Right ventricle myocardium inferior (tissue), 1 donor: ENCODE data around the gene PJA2. TPM values are rescaled to one million over a fixed set of nuclear protein-coding genes. Genes with fewer than 3 reads are reported as not detected.
A peak's percentile ranks its signal among the peaks of the same experiment; 100 is the strongest.

ENCODE experiments used
- ATAC-seq: fragments of 200-7000 bp; cut with Tn5 transposase; one replicate; pipeline ENCODE4 v1.9.1; 2020; ENCODE audit warnings: mild to moderate bottlenecking, moderate library complexity
- DNase-seq: peaks from one replicate; pipeline ENCODE4 v3.0.0; 2021; ENCODE audit errors: missing footprints
- intact Hi-C: fragments of 100-400 bp; cut with DNase I; formaldehyde crosslinking; loops from one replicate; pipeline ENCODE4 v1.11.0; 2022
- total RNA-seq: library from RNA; stranded (reverse); fragmentation: NEBNext Ultra II Directional; extraction: Animal tissue kit (Norgen Biotek cat#: 25700); gene quantifications from one replicate; pipeline ENCODE4 v1.2.1, GENCODE V29; 2021
- donor health status: DM: no; HTN: yes; CAD: no; lungs with severe emphysema.

The PJA2 gene
- total RNA-seq, 1 donor from 2014 or later, result 70.5 TPM

- DNase-seq (no peak), ATAC-seq (no peak)
- intact Hi-C loops, result no loop called here
These were observed 44.1 kb downstream of the PJA2 start for GRCh38 chr5:109365653-109366052.

- ATAC-seq, result no peak
- intact Hi-C loops, result no loop called here
- DNase-seq, result no peak
These were observed 44.8 kb downstream of the PJA2 start for GRCh38 chr5:109364977-109365376.

- ATAC-seq (no peak), DNase-seq (no peak)
- intact Hi-C loops, result no loop called here
These were observed 50.1 kb downstream of the PJA2 start for GRCh38 chr5:109359642-109360041.

GRCh38 chr5:109357807-109358206, 52.0 kb downstream of the PJA2 start:
- DNase-seq (no peak), ATAC-seq (no peak)
- intact Hi-C loops, result no loop called here

- DNase-seq (no peak), ATAC-seq (no peak)
- intact Hi-C loops, result no loop called here
These were observed 55.0 kb downstream of the PJA2 start for GRCh38 chr5:109354761-109355160.

- DNase-seq (no peak), ATAC-seq (no peak)
- intact Hi-C loops, result no loop called here
These were observed 57.5 kb downstream of the PJA2 start for GRCh38 chr5:109351988-109352864.

GRCh38 chr5:109350537-109351270, 59.1 kb downstream of the PJA2 start:
- ATAC-seq, result no peak

GRCh38 chr5:109349388-109349787, 60.4 kb downstream of the PJA2 start:
- ATAC-seq, result peak; percentile 30
- intact Hi-C loops, result loop anchor here (5.0 kb wide), 1 partner anchor 63 kb away; no protein-coding TSS in a partner anchor
- DNase-seq, result no peak

More at GRCh38 chr5:109350537-109351270, 59.1 kb downstream of the PJA2 start:
- intact Hi-C loops, result no loop called here
- no peak for DNase-seq

GRCh38 chr5:109347252-109347888, 62.4 kb downstream of the PJA2 start:
- peak; percentile 66 for ATAC-seq
- peak; percentile 53 for DNase-seq
- intact Hi-C loops, result loop anchor here (5.0 kb wide), 1 partner anchor 65 kb away; no protein-coding TSS in a partner anchor

- no peak for ATAC-seq
- intact Hi-C loops, result loop anchor here (5.0 kb wide), 1 partner anchor 67 kb away; no protein-coding TSS in a partner anchor
- no peak for DNase-seq
These were observed 64.1 kb downstream of the PJA2 start for GRCh38 chr5:109345699-109346098.

GRCh38 chr5:109340351-109340750, 69.4 kb downstream of the PJA2 start:
- intact Hi-C loops, result no loop called here
- DNase-seq (no peak), ATAC-seq (no peak)

GRCh38 chr5:109335114-109335513, 74.7 kb downstream of the PJA2 start:
- intact Hi-C loops, result no loop called here
- ATAC-seq, result peak; percentile 73
- no peak for DNase-seq

- DNase-seq (no peak), ATAC-seq (no peak)
- intact Hi-C loops, result no loop called here
These were observed 75.7 kb downstream of the PJA2 start for GRCh38 chr5:109334056-109334455.

- intact Hi-C loops, result no loop called here
- ATAC-seq (peak; percentile 52), DNase-seq (no peak)
These were observed 80.2 kb downstream of the PJA2 start for GRCh38 chr5:109329333-109330237.

GRCh38 chr5:109328626-109329025, 81.1 kb downstream of the PJA2 start:
- intact Hi-C loops, result no loop called here
- ATAC-seq, result no peak
- DNase-seq, result no peak

- no peak for DNase-seq
- ATAC-seq, result no peak
- intact Hi-C loops, result no loop called here
These were observed 82.2 kb downstream of the PJA2 start for GRCh38 chr5:109327570-109327969.

GRCh38 chr5:109326919-109327318, 82.9 kb downstream of the PJA2 start:
- ATAC-seq (no peak), DNase-seq (no peak)
- intact Hi-C loops, result no loop called here

- intact Hi-C loops, result no loop called here
- ATAC-seq (no peak), DNase-seq (no peak)
These were observed 84.3 kb downstream of the PJA2 start for GRCh38 chr5:109325456-109325855.
